ENCODE data around the gene STK35.

Gene STK35

DNA sequence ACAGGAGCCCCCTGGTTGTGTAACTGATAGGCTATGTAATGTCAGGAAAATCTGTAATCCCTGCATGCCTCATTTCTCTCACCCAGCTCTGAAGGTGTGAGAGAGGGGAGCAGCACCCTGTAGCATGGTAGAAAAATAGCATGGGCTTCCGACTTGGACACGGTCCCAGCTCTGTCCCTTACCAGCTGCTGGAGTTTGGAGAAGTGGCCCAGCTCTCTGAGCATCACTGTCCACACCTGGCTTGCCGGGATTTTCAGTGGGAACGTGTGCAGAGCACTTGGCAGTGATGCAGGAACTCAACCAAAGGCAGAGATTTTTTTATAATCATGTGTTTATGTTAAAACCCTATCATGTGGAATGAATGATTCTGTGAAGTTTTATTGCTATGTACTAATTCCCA lies 34.6 kb downstream of the STK35 start:
- peaks cover 4% of the 10 kb centered on the region for H3K4me1 ChIP-seq (ENCODE audit: low read depth, poor library complexity, severe bottlenecking)
- TF ChIP-seq CTCF (conservative IDR thresholded peaks at IDR 0.05; ENCODE audit: low read depth, low read length): no peak
- no peak overlapping the region for H3K4me2 ChIP-seq
- no peaks in the 10 kb centered on the region for H4K20me1 ChIP-seq (ENCODE audit: insufficient read depth)
- H3K9ac ChIP-seq: no peak overlapping the region
- no peak overlapping the region for H3K4me3 ChIP-seq (IDR thresholded peaks at IDR 0.05; ENCODE audit: insufficient read depth, low read depth, low read length)
- no peak overlapping the region for H2AFZ ChIP-seq (ENCODE audit: low read depth)
- H3K79me2 ChIP-seq (ENCODE audit: insufficient read depth, low read depth): no peaks in the 10 kb centered on the region
- H3K36me3 ChIP-seq (ENCODE audit: insufficient read depth): no peaks in the 10 kb centered on the region
- no peak overlapping the region for H3K27ac ChIP-seq
- no peaks in the 10 kb centered on the region for H3K27me3 ChIP-seq (ENCODE audit: insufficient read depth, low read depth)

DNA sequence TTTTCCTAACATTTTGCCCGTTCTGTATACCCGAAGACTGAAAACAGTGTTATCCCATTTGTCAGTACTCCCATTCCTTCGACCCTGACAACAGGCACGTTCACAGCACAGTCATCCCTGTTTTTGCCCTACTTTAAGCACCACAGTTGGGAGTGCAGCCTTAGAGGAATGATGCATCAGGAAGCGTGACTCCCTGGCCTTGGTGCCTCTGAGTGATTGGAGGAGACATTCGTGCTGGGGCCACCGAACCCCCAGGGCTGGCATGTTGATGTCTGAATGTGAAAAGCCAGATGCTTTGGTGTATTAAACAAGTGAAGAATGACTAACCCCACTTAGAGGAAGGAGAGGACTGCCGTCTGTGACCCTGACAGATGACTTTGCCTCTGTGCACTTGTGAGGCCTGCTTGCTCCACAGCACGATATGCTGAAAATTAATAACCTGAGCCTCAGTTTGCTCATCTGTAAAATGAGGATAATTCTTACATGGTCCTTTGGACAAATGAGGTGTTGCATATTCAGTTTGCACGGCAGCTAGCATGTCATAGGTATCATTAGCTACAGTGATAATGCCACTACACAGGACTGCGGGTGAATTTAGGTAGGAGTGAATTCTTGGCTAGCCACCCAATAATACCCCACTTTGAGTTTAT lies 36.0 kb downstream of the STK35 start:
- Histone ChIP-seq H3K27ac (no peak overlapping the region), H3K4me2 (no peak overlapping the region), H3K4me1 (ENCODE audit: low read depth, poor library complexity, severe bottlenecking) (peaks cover 11% of the 10 kb centered on the region), H3K79me2 (ENCODE audit: insufficient read depth, low read depth) (no peaks in the 10 kb centered on the region), H3K27me3 (ENCODE audit: insufficient read depth, low read depth) (no peaks in the 10 kb centered on the region), H3K4me3 (IDR thresholded peaks at IDR 0.05; ENCODE audit: insufficient read depth, low read depth, low read length) (no peak overlapping the region), H3K9ac (no peak overlapping the region), H2AFZ (ENCODE audit: low read depth) (no peak overlapping the region), H3K36me3 (ENCODE audit: insufficient read depth) (no peaks in the 10 kb centered on the region), H4K20me1 (ENCODE audit: insufficient read depth) (no peaks in the 10 kb centered on the region)
- no peak for TF ChIP-seq CTCF (conservative IDR thresholded peaks at IDR 0.05; ENCODE audit: low read depth, low read length)

GRCh38 chr20:2138396-2138795 lies 36.8 kb downstream of the STK35 start:
- no peak overlapping the region for H3K4me2 ChIP-seq
- no peak overlapping the region for H3K4me3 ChIP-seq (IDR thresholded peaks at IDR 0.05; ENCODE audit: insufficient read depth, low read depth, low read length)
- H4K20me1 ChIP-seq (ENCODE audit: insufficient read depth): no peaks in the 10 kb centered on the region
- TF ChIP-seq CTCF (conservative IDR thresholded peaks at IDR 0.05; ENCODE audit: low read depth, low read length): no peak
- no peaks in the 10 kb centered on the region for H3K79me2 ChIP-seq (ENCODE audit: insufficient read depth, low read depth)
- H3K9ac ChIP-seq: no peak overlapping the region
- H3K4me1 ChIP-seq (ENCODE audit: low read depth, poor library complexity, severe bottlenecking): peaks cover 11% of the 10 kb centered on the region
- no peak overlapping the region for H2AFZ ChIP-seq (ENCODE audit: low read depth)
- H3K27me3 ChIP-seq (ENCODE audit: insufficient read depth, low read depth): no peaks in the 10 kb centered on the region
- no peaks in the 10 kb centered on the region for H3K36me3 ChIP-seq (ENCODE audit: insufficient read depth)
- H3K27ac ChIP-seq: no peak overlapping the region

GRCh38 chr20:2139250-2139649 lies 37.6 kb downstream of the STK35 start:
- Histone ChIP-seq H2AFZ (ENCODE audit: low read depth) (no peak overlapping the region), H3K27ac (no peak overlapping the region), H3K36me3 (ENCODE audit: insufficient read depth) (no peaks in the 10 kb centered on the region), H3K27me3 (ENCODE audit: insufficient read depth, low read depth) (no peaks in the 10 kb centered on the region), H3K4me3 (IDR thresholded peaks at IDR 0.05; ENCODE audit: insufficient read depth, low read depth, low read length) (no peak overlapping the region), H3K4me2 (no peak overlapping the region), H3K9ac (no peak overlapping the region), H4K20me1 (ENCODE audit: insufficient read depth) (no peaks in the 10 kb centered on the region), H3K79me2 (ENCODE audit: insufficient read depth, low read depth) (no peaks in the 10 kb centered on the region), H3K4me1 (ENCODE audit: low read depth, poor library complexity, severe bottlenecking) (peaks cover 11% of the 10 kb centered on the region)
- no peak for TF ChIP-seq CTCF (conservative IDR thresholded peaks at IDR 0.05; ENCODE audit: low read depth, low read length)

All from KMS-11 (cell line).